ENCODE data around the gene DSCAML1. TPM values are rescaled to one million over a fixed set of nuclear protein-coding genes. Genes with fewer than 3 reads are reported as not detected.

The DSCAML1 gene
- total and polyA plus RNA-seq, 10 of the 15 experiments (the other 5 are each of a cell fraction or from before 2014, with no cell fraction given): 0.03 to 0.18 (median 0.06) TPM; not detected in 1

DNA sequence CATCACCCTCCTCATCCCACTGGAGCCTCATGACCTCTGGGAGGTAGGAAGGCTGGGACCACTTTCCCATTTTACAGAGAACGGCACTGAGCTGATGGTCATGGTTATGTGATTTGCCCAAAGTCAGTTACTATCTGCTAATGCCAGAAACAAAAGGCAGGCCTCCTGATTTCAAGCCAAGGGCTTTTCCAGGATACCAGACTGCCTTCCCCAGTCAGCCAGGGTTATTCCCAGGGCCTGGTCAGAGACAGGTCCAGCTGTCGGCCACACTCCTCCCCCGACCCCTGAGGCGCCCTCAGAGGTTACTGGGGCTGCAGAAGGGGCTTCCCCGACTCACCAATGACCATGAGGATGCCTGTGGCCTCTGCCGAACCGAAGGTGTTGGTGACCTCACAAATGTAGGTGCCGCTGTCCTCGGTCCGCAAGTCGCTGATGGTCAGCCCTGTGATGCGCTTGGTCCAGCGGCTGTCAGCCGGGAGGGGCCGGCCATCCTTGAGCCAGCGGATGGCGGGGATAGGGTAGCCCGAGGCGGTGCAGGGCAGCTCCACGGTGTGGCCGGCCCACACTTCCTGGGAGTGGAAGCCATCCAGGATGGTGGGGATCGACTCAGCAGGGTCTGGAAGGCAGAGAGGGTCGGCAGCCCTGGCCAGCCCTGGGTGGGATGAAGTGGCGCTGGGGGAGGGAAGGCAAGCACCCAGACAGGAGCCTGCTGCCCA lies 272.4 kb downstream of the DSCAML1 start:
- no TSS peak for BruUV-seq (replicated peaks)
- no peak overlapping the region for H3K4me2 ChIP-seq (ENCODE audit: control insufficient read depth, insufficient read depth)
- ChIA-PET CTCF (interaction anchor here (0.9 kb wide), 1 partner anchor 11 kb away, joined by 3 read pairs; no protein-coding TSS in a partner anchor), SMC1A (ENCODE audit: uncharacterized antibody, unreplicated experiment) (no interaction called here), POLR2A (no interaction called here), RAD21 (ENCODE audit: unreplicated experiment) (no interaction called here)
- FAIRE-seq: no peak
- DNase-seq (ENCODE audit: low read depth, low spot score): no peak
- no peak overlapping the region for H3K9ac ChIP-seq (ENCODE audit: control insufficient read depth, insufficient read depth, low read length)
- no peak for ATAC-seq
- no peak for TF ChIP-seq ZNF274 (IDR thresholded peaks at IDR 0.05; ENCODE audit: insufficient read depth, insufficient read length)
- no peak for TF ChIP-seq ZZZ3 (IDR thresholded peaks at IDR 0.05; ENCODE audit: control insufficient read depth, insufficient read length, low read depth)
- TF ChIP-seq, protein P1, sequence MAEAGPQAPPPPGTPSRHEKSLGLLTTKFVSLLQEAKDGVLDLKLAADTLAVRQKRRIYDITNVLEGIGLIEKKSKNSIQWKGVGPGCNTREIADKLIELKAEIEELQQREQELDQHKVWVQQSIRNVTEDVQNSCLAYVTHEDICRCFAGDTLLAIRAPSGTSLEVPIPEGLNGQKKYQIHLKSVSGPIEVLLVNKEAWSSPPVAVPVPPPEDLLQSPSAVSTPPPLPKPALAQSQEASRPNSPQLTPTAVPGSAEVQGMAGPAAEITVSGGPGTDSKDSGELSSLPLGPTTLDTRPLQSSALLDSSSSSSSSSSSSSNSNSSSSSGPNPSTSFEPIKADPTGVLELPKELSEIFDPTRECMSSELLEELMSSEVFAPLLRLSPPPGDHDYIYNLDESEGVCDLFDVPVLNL (IDR thresholded peaks at IDR 0.05; ENCODE audit: low read depth, low read length): no peak
- TF ChIP-seq CHD2 (IDR thresholded peaks at IDR 0.05; ENCODE audit: borderline replicate concordance, low read depth, low read length): no peak
- no peak for TF ChIP-seq ZNF622 (IDR thresholded peaks at IDR 0.05)
- TF ChIP-seq, protein P2, sequence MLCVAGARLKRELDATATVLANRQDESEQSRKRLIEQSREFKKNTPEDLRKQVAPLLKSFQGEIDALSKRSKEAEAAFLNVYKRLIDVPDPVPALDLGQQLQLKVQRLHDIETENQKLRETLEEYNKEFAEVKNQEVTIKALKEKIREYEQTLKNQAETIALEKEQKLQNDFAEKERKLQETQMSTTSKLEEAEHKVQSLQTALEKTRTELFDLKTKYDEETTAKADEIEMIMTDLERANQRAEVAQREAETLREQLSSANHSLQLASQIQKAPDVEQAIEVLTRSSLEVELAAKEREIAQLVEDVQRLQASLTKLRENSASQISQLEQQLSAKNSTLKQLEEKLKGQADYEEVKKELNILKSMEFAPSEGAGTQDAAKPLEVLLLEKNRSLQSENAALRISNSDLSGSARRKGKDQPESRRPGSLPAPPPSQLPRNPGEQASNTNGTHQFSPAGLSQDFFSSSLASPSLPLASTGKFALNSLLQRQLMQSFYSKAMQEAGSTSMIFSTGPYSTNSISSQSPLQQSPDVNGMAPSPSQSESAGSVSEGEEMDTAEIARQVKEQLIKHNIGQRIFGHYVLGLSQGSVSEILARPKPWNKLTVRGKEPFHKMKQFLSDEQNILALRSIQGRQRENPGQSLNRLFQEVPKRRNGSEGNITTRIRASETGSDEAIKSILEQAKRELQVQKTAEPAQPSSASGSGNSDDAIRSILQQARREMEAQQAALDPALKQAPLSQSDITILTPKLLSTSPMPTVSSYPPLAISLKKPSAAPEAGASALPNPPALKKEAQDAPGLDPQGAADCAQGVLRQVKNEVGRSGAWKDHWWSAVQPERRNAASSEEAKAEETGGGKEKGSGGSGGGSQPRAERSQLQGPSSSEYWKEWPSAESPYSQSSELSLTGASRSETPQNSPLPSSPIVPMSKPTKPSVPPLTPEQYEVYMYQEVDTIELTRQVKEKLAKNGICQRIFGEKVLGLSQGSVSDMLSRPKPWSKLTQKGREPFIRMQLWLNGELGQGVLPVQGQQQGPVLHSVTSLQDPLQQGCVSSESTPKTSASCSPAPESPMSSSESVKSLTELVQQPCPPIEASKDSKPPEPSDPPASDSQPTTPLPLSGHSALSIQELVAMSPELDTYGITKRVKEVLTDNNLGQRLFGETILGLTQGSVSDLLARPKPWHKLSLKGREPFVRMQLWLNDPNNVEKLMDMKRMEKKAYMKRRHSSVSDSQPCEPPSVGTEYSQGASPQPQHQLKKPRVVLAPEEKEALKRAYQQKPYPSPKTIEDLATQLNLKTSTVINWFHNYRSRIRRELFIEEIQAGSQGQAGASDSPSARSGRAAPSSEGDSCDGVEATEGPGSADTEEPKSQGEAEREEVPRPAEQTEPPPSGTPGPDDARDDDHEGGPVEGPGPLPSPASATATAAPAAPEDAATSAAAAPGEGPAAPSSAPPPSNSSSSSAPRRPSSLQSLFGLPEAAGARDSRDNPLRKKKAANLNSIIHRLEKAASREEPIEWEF (IDR thresholded peaks at IDR 0.05; ENCODE audit: insufficient replicate concordance, low read depth, low read length): no peak
- TF ChIP-seq, protein P3, sequence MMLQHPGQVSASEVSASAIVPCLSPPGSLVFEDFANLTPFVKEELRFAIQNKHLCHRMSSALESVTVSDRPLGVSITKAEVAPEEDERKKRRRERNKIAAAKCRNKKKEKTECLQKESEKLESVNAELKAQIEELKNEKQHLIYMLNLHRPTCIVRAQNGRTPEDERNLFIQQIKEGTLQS (IDR thresholded peaks at IDR 0.05; ENCODE audit: borderline replicate concordance, extremely low read depth, low read depth, low read length): no peak
- TF ChIP-seq POLR2A (IDR thresholded peaks at IDR 0.05; ENCODE audit: low read depth, low read length): no peak
- H2AFZ ChIP-seq (ENCODE audit: control insufficient read depth, low read depth, low read length): no peak overlapping the region
- in situ Hi-C loops (cut with MboI) (no loop called here), intact Hi-C loops (cut with micrococcal nuclease; ENCODE audit: unreplicated experiment) (no loop called here)
- H3K27me3 ChIP-seq (replicated peaks in 1 of 2; ENCODE audit: control insufficient read depth in 2 of 2, insufficient read depth in 2 of 2, low read length in 1 of 2): no peaks in the 10 kb centered on the region; a peak in 2 of 4 replicates
- no peaks in the 10 kb centered on the region for H4K20me1 ChIP-seq (ENCODE audit: control insufficient read depth, insufficient read depth)
- 42% methylated on average over 24 of the region's 24 CpGs for WGBS (ENCODE audit: insufficient coverage, insufficient replicate concordance, low lambda C conversion rate, missing lambda C conversion rate)
- H3K36me3 ChIP-seq (ENCODE audit: control insufficient read depth in 2 of 2, insufficient read depth in 2 of 2, low read length in 1 of 2): no peaks in the 10 kb centered on the region
- no peaks in the 10 kb centered on the region for H3K4me1 ChIP-seq (ENCODE audit: control insufficient read depth, insufficient read depth, low read length)
- no peak overlapping the region for H3K27ac ChIP-seq (ENCODE audit: control insufficient read depth, insufficient read depth)
- H3K9me3 ChIP-seq (replicated peaks; ENCODE audit: control insufficient read depth, insufficient read depth, low read length): no peaks in the 10 kb centered on the region
- no peak overlapping the region for H3K4me3 ChIP-seq
- H3K79me2 ChIP-seq (ENCODE audit: control insufficient read depth, insufficient read depth, low read length): no peaks in the 10 kb centered on the region

All from GM12878 (cell line).